Right atrium auricular region (tissue), 2 donors: ENCODE results near the gene SEC22C. TPM values are rescaled to one million over a fixed set of nuclear protein-coding genes. Genes with fewer than 3 reads are reported as not detected.

ENCODE experiments used
- DNase-seq: peaks from one replicate; pipeline ENCODE4 v3.0.0-alpha.2; 2019; ENCODE audit warnings: low spot score
- H3K27ac ChIP-seq, 2 donors: fragments of 200-600 bp; sonication (generic); 1 replicate in 1 of 2; 2 replicates in 1 of 2; pipeline ENCODE4 v1.5.1; 2016 to 2019
- H3K27me3 ChIP-seq, 2 donors: fragments of 200-600 bp; sonication (generic); one replicate each; pipeline versions ENCODE4 v1.5.1 to v1.6.0; 2017 to 2019
- H3K36me3 ChIP-seq: fragments of 200-600 bp; sonication (generic); one replicate; pipeline ENCODE4 v1.5.1; 2016
- H3K4me1 ChIP-seq, 2 donors: fragments of 200-600 bp; sonication (generic); one replicate each; pipeline versions ENCODE4 v1.5.1 to v1.6.0; 2017 to 2019
- H3K4me3 ChIP-seq, 2 donors: fragments of 200-600 bp; sonication (generic); 1 replicate in 1 of 2; 2 replicates in 1 of 2; pipeline ENCODE4 v1.5.1; 2017 to 2019; ENCODE audit warnings: mild to moderate bottlenecking in 1 of 2, moderate library complexity in 1 of 2
- H3K9me3 ChIP-seq, 2 donors: fragments of 200-600 bp; sonication (generic); one replicate each; pipeline ENCODE4 v1.5.1; 2019
- CTCF ChIP-seq, 2 donors: fragments of 200-600 bp; sonication (generic); IDR thresholded peaks; one replicate each; pipeline ENCODE4 v1.5.1; 2019; ENCODE audit warnings: antibody characterized with exemption in 2 of 2
- total RNA-seq, 2 donors: library from RNA; depleted of rRNA; stranded (reverse); fragments of >200 nt; gene quantifications; one replicate each; pipeline ENCODE4 v1.1.0, GENCODE V29; 2016

SEC22C gene
- 10 to 100 TPM; 32.3 to 36.2 TPM for total RNA-seq

- H3K9me3 ChIP-seq = no peaks in the 10 kb centered on the region
- H3K27me3 ChIP-seq = no peaks in the 10 kb centered on the region
- DNase-seq = peak; percentile 93
- TF ChIP-seq CTCF (IDR thresholded peaks at IDR 0.05) = peak in 1 of 2 donors; percentile 50
- peak within 1 kb of the TSS; percentile 92 to 93 for H3K27ac ChIP-seq
- peaks cover 0 to 20% of the 10 kb centered on the region in 2 donors for H3K4me1 ChIP-seq
- peak within 1 kb of the TSS; percentile 95 to 97 for H3K4me3 ChIP-seq
- peaks cover 4% of the 10 kb centered on the region for H3K36me3 ChIP-seq
Observed at GRCh38 chr3:42581709-42582473, at the start of gene SEC22C. SEC22C (minus strand) TSS chr3:42581967; CDS start chr3:42569046, 12,921 bp downstream.

GRCh38 chr3:42613462-42613861 lies 31.7 kb upstream of the SEC22C start:
- H3K36me3 ChIP-seq = peaks cover 1% of the 10 kb centered on the region
- H3K9me3 ChIP-seq = no peaks in the 10 kb centered on the region
- no peak overlapping the region for H3K4me3 ChIP-seq
- no peaks in the 10 kb centered on the region for H3K27me3 ChIP-seq
- TF ChIP-seq CTCF (IDR thresholded peaks at IDR 0.05) = peak; percentile 27 to 61
- DNase-seq = no peak
- H3K4me1 ChIP-seq = peaks cover 0 to 54% of the 10 kb centered on the region in 2 donors
- peak overlapping the region in 1 of 2 donors; percentile 28 for H3K27ac ChIP-seq

GRCh38 chr3:42612928-42613327 lies 31.2 kb upstream of the SEC22C start:
- Histone ChIP-seq H3K27me3 (no peaks in the 10 kb centered on the region), H3K36me3 (no peaks in the 10 kb centered on the region), H3K9me3 (no peaks in the 10 kb centered on the region), H3K4me1 (peaks cover 0 to 59% of the 10 kb centered on the region in 2 donors), H3K27ac (peak overlapping the region in 1 of 2 donors; percentile 28), H3K4me3 (no peak overlapping the region)
- TF ChIP-seq CTCF (IDR thresholded peaks at IDR 0.05) = no peak
- no peak for DNase-seq

- Histone ChIP-seq H3K27ac (peak overlapping the region; percentile 44 to 63), H3K4me3 (no peak overlapping the region), H3K9me3 (no peaks in the 10 kb centered on the region), H3K4me1 (peaks cover 0 to 59% of the 10 kb centered on the region in 2 donors), H3K36me3 (no peaks in the 10 kb centered on the region), H3K27me3 (no peaks in the 10 kb centered on the region)
- DNase-seq = no peak
- TF ChIP-seq CTCF (IDR thresholded peaks at IDR 0.05) = no peak
Observed at GRCh38 chr3:42612217-42612616, 30.4 kb upstream of the SEC22C start.

GRCh38 chr3:42610976-42611375 lies 29.2 kb upstream of the SEC22C start:
- no peak for DNase-seq
- Histone ChIP-seq H3K36me3 (no peaks in the 10 kb centered on the region), H3K9me3 (no peaks in the 10 kb centered on the region), H3K27ac (peak overlapping the region; percentile 44 to 63), H3K27me3 (no peaks in the 10 kb centered on the region), H3K4me1 (peaks cover 0 to 55% of the 10 kb centered on the region in 2 donors), H3K4me3 (no peak overlapping the region)
- no peak for TF ChIP-seq CTCF (IDR thresholded peaks at IDR 0.05)
